GM23248 (cell line): ENCODE data around the gene MBP. TPM values are rescaled to one million over a fixed set of nuclear protein-coding genes. Genes with fewer than 3 reads are reported as not detected.

Experiments
- DNase-seq: peaks from one replicate; pipeline ENCODE4 v3.0.0-alpha.2; 2015
- H2AFZ ChIP-seq: fragments of 200-600 bp; sonication (generic); 2 replicates; pipeline ENCODE4 v1.6.1; 2016; ENCODE audit warnings: antibody characterized with exemption
- H3F3A ChIP-seq: fragments of 200-600 bp; sonication (generic); 2 replicates; pipeline ENCODE4 v1.6.1; 2016; ENCODE audit warnings: mild to moderate bottlenecking, antibody characterized with exemption, mixed run types; ENCODE audit not compliant: insufficient read depth
- H3K27ac ChIP-seq: fragments of 200-600 bp; sonication (generic); 2 replicates; pipeline ENCODE4 v1.5.1; 2016; ENCODE audit warnings: mild to moderate bottlenecking
- H3K27me3 ChIP-seq: fragments of 200-600 bp; sonication (generic); replicated peaks from 2 replicates; pipeline ENCODE4 v1.6.1; 2016; ENCODE audit warnings: mild to moderate bottlenecking; ENCODE audit not compliant: insufficient read depth
- H3K36me3 ChIP-seq: fragments of 200-600 bp; sonication (generic); 2 replicates; pipeline ENCODE4 v1.6.1; 2016; ENCODE audit warnings: low read depth, mild to moderate bottlenecking
- H3K4me1 ChIP-seq: fragments of 200-600 bp; sonication (generic); 2 replicates; pipeline ENCODE4 v1.6.1; 2016; ENCODE audit warnings: mild to moderate bottlenecking; ENCODE audit not compliant: insufficient read depth
- H3K4me2 ChIP-seq: fragments of 200-600 bp; sonication (generic); one replicate; pipeline ENCODE4 v1.6.1; 2016; ENCODE audit warnings: mild to moderate bottlenecking; ENCODE audit not compliant: unreplicated experiment
- H3K4me3 ChIP-seq: fragments of 200-600 bp; sonication (generic); 2 replicates; pipeline ENCODE4 v1.5.1; 2016; ENCODE audit warnings: mild to moderate bottlenecking
- H3K79me2 ChIP-seq: fragments of 200-600 bp; sonication (generic); 2 replicates; pipeline ENCODE4 v1.6.1; 2016; ENCODE audit warnings: mild to moderate bottlenecking; ENCODE audit not compliant: insufficient read depth
- H3K9ac ChIP-seq: fragments of 200-600 bp; sonication (generic); 2 replicates; pipeline ENCODE4 v1.6.1; 2016; ENCODE audit warnings: mild to moderate bottlenecking
- H3K9me2 ChIP-seq: fragments of 200-600 bp; sonication (generic); 2 replicates; pipeline ENCODE4 v1.6.1; 2016; ENCODE audit warnings: mixed run types, mild to moderate bottlenecking, moderate library complexity; ENCODE audit not compliant: insufficient read depth
- H3K9me3 ChIP-seq: fragments of 200-600 bp; sonication (generic); one replicate; pipeline ENCODE4 v1.6.1; 2017; ENCODE audit warnings: low read depth
- H4K20me1 ChIP-seq: fragments of 200-600 bp; sonication (generic); 2 replicates; pipeline ENCODE4 v1.6.0; 2016; ENCODE audit not compliant: insufficient read depth
- EZH2 ChIP-seq: fragments of 200-600 bp; sonication (generic); IDR thresholded peaks from 2 replicates; pipeline ENCODE4 v1.6.1; 2018; ENCODE audit warnings: antibody characterized with exemption, mild to moderate bottlenecking; ENCODE audit not compliant: insufficient read depth, poor library complexity, severe bottlenecking
- EZH2phosphoT487 ChIP-seq: fragments of 200-600 bp; sonication (generic); IDR thresholded peaks from 2 replicates; pipeline ENCODE4 v1.6.1; 2018; ENCODE audit warnings: antibody characterized with exemption, moderate library complexity, mild to moderate bottlenecking, low read depth; ENCODE audit not compliant: insufficient read depth
- WGBS, 2 experiments: methylation state at CpG; one replicate each; pipeline ENCODE4 v1.1.6; 2015 to 2017; ENCODE audit warnings: low lambda C conversion rate in 2 of 2, low coverage in 1 of 2; ENCODE audit errors: missing lambda C conversion rate in 2 of 2; 5-methylcytosine and 5-hydroxymethylcytosine counted together
- in situ Hi-C: fragments of 300-500 bp; cut with MboI; formaldehyde crosslinking; loops from 2 replicates; pipeline ENCODE4 v1.15.0; 2020
- polyA plus RNA-seq: library from polyadenylated mRNA; unstranded; fragments of >200 nt; fragmentation: Nextera tagmentation; extraction: Ambion mirVana; gene quantifications from 2 replicates; pipeline ENCODE4 v1.2.1, GENCODE V29; 2016
- total RNA-seq: library from RNA; depleted of rRNA; stranded (reverse); fragments of >200 nt; shearing (Covaris generic); gene quantifications from 2 replicates; pipeline ENCODE4 v1.2.3, GENCODE V29; 2014

The MBP gene
- total and polyA plus RNA-seq, 2 experiments from 2014 or later = 2.2 to 2.9 TPM

DNA sequence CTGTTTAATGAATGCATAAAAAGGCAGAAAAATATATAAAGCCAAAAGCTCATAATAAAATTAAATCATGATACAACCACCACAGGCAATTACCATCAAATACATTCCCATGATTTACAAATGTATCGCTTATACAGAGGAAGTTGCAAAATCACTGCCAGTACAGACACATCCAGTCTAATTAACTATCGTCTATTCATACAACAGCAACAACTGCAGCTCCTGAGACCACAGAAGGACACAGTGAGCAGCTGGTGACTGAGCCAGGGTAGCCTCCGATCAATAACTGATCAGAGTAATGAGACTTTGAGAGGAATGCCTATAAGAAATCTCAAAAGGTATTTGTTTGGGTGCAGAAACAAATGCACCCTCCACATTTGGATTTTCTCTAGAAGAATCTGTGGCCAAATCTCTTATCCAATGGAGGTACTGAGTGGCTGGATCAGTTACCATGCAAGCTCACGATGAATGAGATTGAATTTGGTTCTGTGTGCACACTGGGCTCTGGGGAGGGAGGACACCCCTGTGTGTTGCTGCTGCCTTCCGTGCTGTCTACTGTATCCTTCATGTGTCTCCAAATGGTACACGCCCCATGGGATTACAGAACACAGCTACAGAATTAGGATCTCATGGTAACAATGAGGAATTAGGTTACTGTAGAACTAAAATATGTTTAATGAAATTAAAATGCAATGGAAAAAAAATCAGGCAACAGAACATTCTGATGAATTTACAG is 119.6 kb downstream of the MBP start:
- H3K9me2 ChIP-seq = no peaks in the 10 kb centered on the region
- no peaks in the 10 kb centered on the region for H3K79me2 ChIP-seq
- no peak overlapping the region for H2AFZ ChIP-seq
- no peak for DNase-seq
- TF ChIP-seq EZH2 (no peak), EZH2phosphoT487 (no peak)
- H4K20me1 ChIP-seq = no peaks in the 10 kb centered on the region
- no peaks in the 10 kb centered on the region for H3K36me3 ChIP-seq
- no peaks in the 10 kb centered on the region for H3F3A ChIP-seq
- no peaks in the 10 kb centered on the region for H3K4me1 ChIP-seq
- no peak overlapping the region for H3K9ac ChIP-seq
- no peak overlapping the region for H3K4me2 ChIP-seq
- 70 to 72% methylated on average over 6 of the region's 6 CpGs for WGBS, 2 experiments
- H3K4me3 ChIP-seq = no peak overlapping the region
- no peaks in the 10 kb centered on the region for H3K9me3 ChIP-seq
- in situ Hi-C loops = no loop called here
- no peak overlapping the region for H3K27ac ChIP-seq
- H3K27me3 ChIP-seq = peaks cover 6% of the 10 kb centered on the region

- WGBS, 2 experiments = 66 to 75% methylated on average over 8 of the region's 8 CpGs
- TF ChIP-seq EZH2 (no peak), EZH2phosphoT487 (no peak)
- Histone ChIP-seq H2AFZ (no peak overlapping the region), H4K20me1 (no peaks in the 10 kb centered on the region), H3K79me2 (no peaks in the 10 kb centered on the region), H3F3A (no peaks in the 10 kb centered on the region), H3K27ac (no peak overlapping the region), H3K4me1 (no peaks in the 10 kb centered on the region), H3K27me3 (peaks cover 6% of the 10 kb centered on the region), H3K4me3 (no peak overlapping the region), H3K9ac (no peak overlapping the region), H3K9me2 (no peaks in the 10 kb centered on the region), H3K4me2 (no peak overlapping the region), H3K36me3 (no peaks in the 10 kb centered on the region), H3K9me3 (no peaks in the 10 kb centered on the region)
- DNase-seq = no peak
- in situ Hi-C loops = no loop called here
Measured at GRCh38 chr18:77012120-77012519, 120.5 kb downstream of the MBP start.

GRCh38 chr18:77009675-77010074 is 122.9 kb downstream of the MBP start:
- in situ Hi-C loops = no loop called here
- Histone ChIP-seq H4K20me1 (no peaks in the 10 kb centered on the region), H3K27me3 (peaks cover 6% of the 10 kb centered on the region; the same call in 1 of the 2 replicates)

DNA sequence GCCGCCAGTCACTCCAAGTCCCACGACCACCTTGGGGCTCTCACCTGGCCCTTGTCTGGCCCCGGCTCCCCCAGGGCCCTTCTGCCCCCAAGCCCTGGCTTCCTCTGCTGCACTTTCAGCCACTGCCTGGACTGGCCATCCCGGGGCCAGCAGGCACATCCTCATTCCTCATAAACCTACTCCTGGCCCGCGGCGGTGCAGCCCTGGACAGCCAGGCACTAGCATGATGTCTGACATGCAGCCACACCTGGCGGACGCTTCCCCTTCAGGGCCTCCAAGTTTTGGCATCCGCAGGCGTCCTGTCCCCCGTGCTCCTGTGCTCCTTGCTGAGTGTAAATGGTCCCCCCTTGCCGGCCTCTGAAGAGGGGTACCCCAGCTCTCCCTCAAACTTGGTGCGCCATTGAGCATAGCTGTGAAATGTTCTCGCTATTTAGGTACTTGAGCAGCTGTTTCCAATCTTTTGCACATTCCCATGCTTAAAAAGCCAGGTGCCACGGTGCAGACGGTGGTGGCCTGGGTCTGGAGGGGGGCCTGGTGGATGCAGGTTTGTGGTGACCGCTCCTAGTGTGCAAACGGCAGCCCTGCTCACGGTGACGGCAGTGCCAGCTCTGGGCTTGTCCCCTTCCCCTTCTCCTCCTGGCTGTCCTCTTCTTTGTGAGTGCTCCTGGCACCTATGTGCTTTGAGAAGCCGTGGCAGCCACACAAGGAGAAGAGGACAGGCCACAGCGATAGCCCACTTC is 123.8 kb downstream of the MBP start:
- WGBS, 2 experiments = 60 to 61% methylated on average over 22 to 23 of the region's 23 CpGs
- no peak for DNase-seq
- H3K9me2 ChIP-seq = no peaks in the 10 kb centered on the region
- no peaks in the 10 kb centered on the region for H4K20me1 ChIP-seq
- H3K27ac ChIP-seq = no peak overlapping the region
- no peaks in the 10 kb centered on the region for H3K4me1 ChIP-seq
- H3K27me3 ChIP-seq = peaks cover 6% of the 10 kb centered on the region; the same call in 1 of the 2 replicates
- TF ChIP-seq EZH2phosphoT487 = no peak
- no peak for TF ChIP-seq EZH2
- H3K36me3 ChIP-seq = no peaks in the 10 kb centered on the region
- H2AFZ ChIP-seq = no peak overlapping the region
- no peak overlapping the region for H3K4me3 ChIP-seq
- no peaks in the 10 kb centered on the region for H3K79me2 ChIP-seq
- H3K9me3 ChIP-seq = no peaks in the 10 kb centered on the region
- H3K9ac ChIP-seq = no peak overlapping the region
- in situ Hi-C loops = no loop called here
- H3F3A ChIP-seq = no peaks in the 10 kb centered on the region
- H3K4me2 ChIP-seq = no peak overlapping the region

More at GRCh38 chr18:77009675-77010074, 122.9 kb downstream of the MBP start:
- Histone ChIP-seq H3K27ac (no peak overlapping the region), H2AFZ (no peak overlapping the region), H3K9me2 (no peaks in the 10 kb centered on the region), H3K9ac (no peak overlapping the region), H3F3A (no peaks in the 10 kb centered on the region), H3K4me1 (no peaks in the 10 kb centered on the region), H3K79me2 (no peaks in the 10 kb centered on the region), H3K9me3 (no peaks in the 10 kb centered on the region), H3K4me3 (no peak overlapping the region), H3K36me3 (no peaks in the 10 kb centered on the region), H3K4me2 (no peak overlapping the region)
- TF ChIP-seq EZH2 (no peak), EZH2phosphoT487 (no peak)
- 73 to 81% methylated on average over 11 to 19 of the region's 19 CpGs for WGBS, 2 experiments
- no peak for DNase-seq
